ENCODE measurements around the gene LRFN2.

LRFN2 gene

GRCh38 chr6:40586369-40587201 lies 579 bp downstream of the LRFN2 start:
- peak; percentile 3 for DNase-seq (ENCODE audit: low read depth, low spot score)

- peak; percentile 2 for DNase-seq (ENCODE audit: low read depth, low spot score)
These were observed 1.4 kb downstream of the LRFN2 start for GRCh38 chr6:40585651-40586269.

GRCh38 chr6:40585223-40585622 lies 1.9 kb downstream of the LRFN2 start:
- DNase-seq (ENCODE audit: low read depth, low spot score): no peak

GRCh38 chr6:40584741-40585140 lies 2.4 kb downstream of the LRFN2 start:
- DNase-seq (ENCODE audit: low read depth, low spot score): no peak

- DNase-seq (ENCODE audit: low read depth, low spot score): no peak
These were observed 3.5 kb downstream of the LRFN2 start for GRCh38 chr6:40583709-40584108.

GRCh38 chr6:40582892-40583291 lies 4.3 kb downstream of the LRFN2 start:
- DNase-seq (ENCODE audit: low read depth, low spot score): no peak

- no peak for DNase-seq (ENCODE audit: low read depth, low spot score)
These were observed 8.1 kb downstream of the LRFN2 start for GRCh38 chr6:40579101-40579500.

GRCh38 chr6:40577672-40578071 lies 9.5 kb downstream of the LRFN2 start:
- DNase-seq (ENCODE audit: low read depth, low spot score): no peak

- no peak for DNase-seq (ENCODE audit: low read depth, low spot score)
These were observed 13.9 kb downstream of the LRFN2 start for GRCh38 chr6:40573221-40573620.

- no peak for DNase-seq (ENCODE audit: low read depth, low spot score)
These were observed 17.8 kb downstream of the LRFN2 start for GRCh38 chr6:40569162-40569910.

- DNase-seq (ENCODE audit: low read depth, low spot score): no peak
These were observed 19.0 kb downstream of the LRFN2 start for GRCh38 chr6:40568062-40568708.

GRCh38 chr6:40563111-40563510 lies 24.1 kb downstream of the LRFN2 start:
- no peak for DNase-seq (ENCODE audit: low read depth, low spot score)

GRCh38 chr6:40559056-40559455 lies 28.1 kb downstream of the LRFN2 start:
- DNase-seq (ENCODE audit: low read depth, low spot score): no peak

GRCh38 chr6:40558102-40558501 lies 29.1 kb downstream of the LRFN2 start:
- DNase-seq (ENCODE audit: low read depth, low spot score): no peak

GRCh38 chr6:40556881-40557280 lies 30.3 kb downstream of the LRFN2 start:
- DNase-seq (ENCODE audit: low read depth, low spot score): no peak

GRCh38 chr6:40556023-40556422 lies 31.1 kb downstream of the LRFN2 start:
- DNase-seq (ENCODE audit: low read depth, low spot score): no peak

- no peak for DNase-seq (ENCODE audit: low read depth, low spot score)
These were observed 32.1 kb downstream of the LRFN2 start for GRCh38 chr6:40555092-40555491.

- no peak for DNase-seq (ENCODE audit: low read depth, low spot score)
These were observed 34.2 kb downstream of the LRFN2 start for GRCh38 chr6:40552941-40553340.

- DNase-seq (ENCODE audit: low read depth, low spot score): no peak
These were observed 35.1 kb downstream of the LRFN2 start for GRCh38 chr6:40551966-40552505.

- DNase-seq (ENCODE audit: low read depth, low spot score): peak; percentile 48
These were observed 36.7 kb downstream of the LRFN2 start for GRCh38 chr6:40550202-40551101.

- no peak for DNase-seq (ENCODE audit: low read depth, low spot score)
These were observed 41.2 kb downstream of the LRFN2 start for GRCh38 chr6:40545954-40546353.

Data from astrocyte of the hippocampus (primary cell).